HepG2 (cell line): Measurements from ENCODE around the gene DUSP16. TPM values are rescaled to one million over a fixed set of nuclear protein-coding genes. Genes with fewer than 3 reads are reported as not detected.

Experiments used
- FOXP1 ChIP-seq, 2 experiments: fragments of 450-650 bp in 1 of 2; IDR thresholded peaks; 2 replicates each; pipeline ENCODE4 v1.6.1; 2017 to 2018; ENCODE audit warnings: antibody characterized with exemption in 1 of 2
- RNF2 ChIP-seq: fragments of 450-650 bp; conservative IDR thresholded peaks from 2 replicates; pipeline ENCODE4 v1.6.1; 2016; ENCODE audit warnings: low read depth
- SAP130 ChIP-seq: IDR thresholded peaks from 2 replicates; pipeline ENCODE4 v1.6.1; 2016; ENCODE audit warnings: low read depth
- YEATS4 ChIP-seq: sonication (generic); formaldehyde crosslinking; IDR thresholded peaks from 2 replicates; pipeline ENCODE4 v1.4.0; 2020; ENCODE audit warnings: missing genetic modification reagents, borderline replicate concordance
- ZFX ChIP-seq: sonication (generic); formaldehyde crosslinking; IDR thresholded peaks from 2 replicates; pipeline ENCODE4 v1.4.0; 2020; ENCODE audit warnings: mild to moderate bottlenecking, low read depth, missing genetic modification reagents, moderate library complexity
- ZNF160 ChIP-seq: sonication (generic); formaldehyde crosslinking; IDR thresholded peaks from 2 replicates; pipeline ENCODE4 v1.8.0; 2022; ENCODE audit warnings: mild to moderate bottlenecking, inconsistent platforms, missing genetic modification reagents
- ZNF18 ChIP-seq: sonication (generic); formaldehyde crosslinking; IDR thresholded peaks from 2 replicates; pipeline ENCODE4 v1.8.0; 2022; ENCODE audit warnings: mild to moderate bottlenecking, missing genetic modification reagents; ENCODE audit not compliant: insufficient replicate concordance
- ZNF20 ChIP-seq: sonication (generic); formaldehyde crosslinking; IDR thresholded peaks from 2 replicates; pipeline ENCODE4 v1.4.0; 2020; ENCODE audit warnings: mild to moderate bottlenecking, moderate library complexity, missing genetic modification reagents
- ZNF263 ChIP-seq: sonication (generic); formaldehyde crosslinking; IDR thresholded peaks from 2 replicates; pipeline ENCODE4 v1.4.0; 2020; ENCODE audit warnings: missing genetic modification reagents
- ZNF276 ChIP-seq: sonication (generic); formaldehyde crosslinking; IDR thresholded peaks from 2 replicates; pipeline ENCODE4 v1.4.0; 2020; ENCODE audit warnings: mild to moderate bottlenecking, low read depth, missing genetic modification reagents
- ZNF639 ChIP-seq: conservative IDR thresholded peaks from 2 replicates; pipeline ENCODE4 v1.6.1; 2018; ENCODE audit warnings: missing genetic modification reagents
- ZNF75D ChIP-seq: sonication (generic); formaldehyde crosslinking; IDR thresholded peaks from 2 replicates; pipeline ENCODE4 v1.8.1; 2023; ENCODE audit warnings: missing genetic modification reagents, mild to moderate bottlenecking, borderline replicate concordance
- polyA plus RNA-seq, 8 experiments: library from polyadenylated mRNA; depleted of rRNA in 3 of 8; stranded (reverse) in 7 of 8; unstranded in 1 of 8; fragments of >200 nt; fragmentation: Illumina TruSeq in 4 of 8; extraction: Trizol in 4 of 8; gene quantifications; 2 replicates each; pipeline versions ENCODE4 v1.2.1 to v1.2.3, GENCODE V29; 2011 to 2016; ENCODE audit warnings: low read depth in 4 of 8, missing spikeins in 1 of 8, mixed read lengths in 1 of 8; ENCODE audit not compliant: insufficient read depth in 1 of 8
- total RNA-seq, 5 experiments: library from RNA; depleted of rRNA; stranded (reverse); fragments of >200 nt; fragmentation: Illumina TruSeq; extraction: Trizol; gene quantifications; 2 replicates each; pipeline ENCODE4 v1.2.3, GENCODE V29; 2016; ENCODE audit warnings: low read depth in 1 of 5
- TF ChIP-seq, protein P1 (sequence below): sonication (generic); formaldehyde crosslinking; IDR thresholded peaks from 2 replicates; pipeline ENCODE4 v1.4.0; 2020; ENCODE audit warnings: missing genetic modification reagents, borderline replicate concordance
- TF ChIP-seq, protein P2 (sequence below): sonication (generic); formaldehyde crosslinking; IDR thresholded peaks from 2 replicates; pipeline ENCODE4 v1.4.0; 2020; ENCODE audit warnings: missing genetic modification reagents
- TF ChIP-seq, protein P3 (sequence below): sonication (generic); formaldehyde crosslinking; IDR thresholded peaks from 2 replicates; pipeline ENCODE4 v1.4.0; 2020; ENCODE audit warnings: missing genetic modification reagents

DUSP16 gene
- total and polyA plus RNA-seq, 2 of the 13 experiments (the other 11 are each of a cell fraction or from before 2014, with no cell fraction given), result 45.7 to 46.6 TPM

- TF ChIP-seq SAP130 (CRISPR knock-in tag), result peak; percentile 91
- no peak for TF ChIP-seq ZNF160
- TF ChIP-seq ZFX (CRISPR knock-in tag), result peak; percentile 20; the same call in 1 of the 2 replicates
- TF ChIP-seq, protein P1, sequence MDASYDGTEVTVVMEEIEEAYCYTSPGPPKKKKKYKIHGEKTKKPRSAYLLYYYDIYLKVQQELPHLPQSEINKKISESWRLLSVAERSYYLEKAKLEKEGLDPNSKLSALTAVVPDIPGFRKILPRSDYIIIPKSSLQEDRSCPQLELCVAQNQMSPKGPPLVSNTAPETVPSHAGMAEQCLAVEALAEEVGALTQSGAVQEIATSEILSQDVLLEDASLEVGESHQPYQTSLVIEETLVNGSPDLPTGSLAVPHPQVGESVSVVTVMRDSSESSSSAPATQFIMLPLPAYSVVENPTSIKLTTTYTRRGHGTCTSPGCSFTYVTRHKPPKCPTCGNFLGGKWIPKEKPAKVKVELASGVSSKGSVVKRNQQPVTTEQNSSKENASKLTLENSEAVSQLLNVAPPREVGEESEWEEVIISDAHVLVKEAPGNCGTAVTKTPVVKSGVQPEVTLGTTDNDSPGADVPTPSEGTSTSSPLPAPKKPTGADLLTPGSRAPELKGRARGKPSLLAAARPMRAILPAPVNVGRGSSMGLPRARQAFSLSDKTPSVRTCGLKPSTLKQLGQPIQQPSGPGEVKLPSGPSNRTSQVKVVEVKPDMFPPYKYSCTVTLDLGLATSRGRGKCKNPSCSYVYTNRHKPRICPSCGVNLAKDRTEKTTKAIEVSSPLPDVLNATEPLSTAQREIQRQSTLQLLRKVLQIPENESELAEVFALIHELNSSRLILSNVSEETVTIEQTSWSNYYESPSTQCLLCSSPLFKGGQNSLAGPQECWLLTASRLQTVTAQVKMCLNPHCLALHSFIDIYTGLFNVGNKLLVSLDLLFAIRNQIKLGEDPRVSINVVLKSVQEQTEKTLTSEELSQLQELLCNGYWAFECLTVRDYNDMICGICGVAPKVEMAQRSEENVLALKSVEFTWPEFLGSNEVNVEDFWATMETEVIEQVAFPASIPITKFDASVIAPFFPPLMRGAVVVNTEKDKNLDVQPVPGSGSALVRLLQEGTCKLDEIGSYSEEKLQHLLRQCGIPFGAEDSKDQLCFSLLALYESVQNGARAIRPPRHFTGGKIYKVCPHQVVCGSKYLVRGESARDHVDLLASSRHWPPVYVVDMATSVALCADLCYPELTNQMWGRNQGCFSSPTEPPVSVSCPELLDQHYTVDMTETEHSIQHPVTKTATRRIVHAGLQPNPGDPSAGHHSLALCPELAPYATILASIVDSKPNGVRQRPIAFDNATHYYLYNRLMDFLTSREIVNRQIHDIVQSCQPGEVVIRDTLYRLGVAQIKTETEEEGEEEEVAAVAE (CRISPR knock-in tag), result peak; percentile 41; the same call in 1 of the 2 replicates
- no peak for TF ChIP-seq ZNF18 (CRISPR knock-in tag)
- TF ChIP-seq, protein P2, sequence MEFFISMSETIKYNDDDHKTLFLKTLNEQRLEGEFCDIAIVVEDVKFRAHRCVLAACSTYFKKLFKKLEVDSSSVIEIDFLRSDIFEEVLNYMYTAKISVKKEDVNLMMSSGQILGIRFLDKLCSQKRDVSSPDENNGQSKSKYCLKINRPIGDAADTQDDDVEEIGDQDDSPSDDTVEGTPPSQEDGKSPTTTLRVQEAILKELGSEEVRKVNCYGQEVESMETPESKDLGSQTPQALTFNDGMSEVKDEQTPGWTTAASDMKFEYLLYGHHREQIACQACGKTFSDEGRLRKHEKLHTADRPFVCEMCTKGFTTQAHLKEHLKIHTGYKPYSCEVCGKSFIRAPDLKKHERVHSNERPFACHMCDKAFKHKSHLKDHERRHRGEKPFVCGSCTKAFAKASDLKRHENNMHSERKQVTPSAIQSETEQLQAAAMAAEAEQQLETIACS, result no peak
- no peak for TF ChIP-seq RNF2
- no peak for TF ChIP-seq ZNF276 (CRISPR knock-in tag)
- TF ChIP-seq ZNF263 (CRISPR knock-in tag), result no peak
- TF ChIP-seq ZNF75D, result no peak
- TF ChIP-seq ZNF639 (CRISPR knock-in tag), result no peak
- TF ChIP-seq ZNF20 (CRISPR knock-in tag), result no peak
- TF ChIP-seq FOXP1 (IDR thresholded peaks at IDR 0.05), result peak; percentile 96
- TF ChIP-seq FOXP1 (CRISPR knock-in tag; IDR thresholded peaks at IDR 0.05), result peak; percentile 98
- TF ChIP-seq, protein P3, sequence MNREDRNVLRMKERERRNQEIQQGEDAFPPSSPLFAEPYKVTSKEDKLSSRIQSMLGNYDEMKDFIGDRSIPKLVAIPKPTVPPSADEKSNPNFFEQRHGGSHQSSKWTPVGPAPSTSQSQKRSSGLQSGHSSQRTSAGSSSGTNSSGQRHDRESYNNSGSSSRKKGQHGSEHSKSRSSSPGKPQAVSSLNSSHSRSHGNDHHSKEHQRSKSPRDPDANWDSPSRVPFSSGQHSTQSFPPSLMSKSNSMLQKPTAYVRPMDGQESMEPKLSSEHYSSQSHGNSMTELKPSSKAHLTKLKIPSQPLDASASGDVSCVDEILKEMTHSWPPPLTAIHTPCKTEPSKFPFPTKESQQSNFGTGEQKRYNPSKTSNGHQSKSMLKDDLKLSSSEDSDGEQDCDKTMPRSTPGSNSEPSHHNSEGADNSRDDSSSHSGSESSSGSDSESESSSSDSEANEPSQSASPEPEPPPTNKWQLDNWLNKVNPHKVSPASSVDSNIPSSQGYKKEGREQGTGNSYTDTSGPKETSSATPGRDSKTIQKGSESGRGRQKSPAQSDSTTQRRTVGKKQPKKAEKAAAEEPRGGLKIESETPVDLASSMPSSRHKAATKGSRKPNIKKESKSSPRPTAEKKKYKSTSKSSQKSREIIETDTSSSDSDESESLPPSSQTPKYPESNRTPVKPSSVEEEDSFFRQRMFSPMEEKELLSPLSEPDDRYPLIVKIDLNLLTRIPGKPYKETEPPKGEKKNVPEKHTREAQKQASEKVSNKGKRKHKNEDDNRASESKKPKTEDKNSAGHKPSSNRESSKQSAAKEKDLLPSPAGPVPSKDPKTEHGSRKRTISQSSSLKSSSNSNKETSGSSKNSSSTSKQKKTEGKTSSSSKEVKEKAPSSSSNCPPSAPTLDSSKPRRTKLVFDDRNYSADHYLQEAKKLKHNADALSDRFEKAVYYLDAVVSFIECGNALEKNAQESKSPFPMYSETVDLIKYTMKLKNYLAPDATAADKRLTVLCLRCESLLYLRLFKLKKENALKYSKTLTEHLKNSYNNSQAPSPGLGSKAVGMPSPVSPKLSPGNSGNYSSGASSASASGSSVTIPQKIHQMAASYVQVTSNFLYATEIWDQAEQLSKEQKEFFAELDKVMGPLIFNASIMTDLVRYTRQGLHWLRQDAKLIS (CRISPR knock-in tag), result no peak; the same call in 1 of the 2 replicates
- peak; percentile 47; the same call in 1 of the 2 replicates for TF ChIP-seq YEATS4 (CRISPR knock-in tag)
These were observed 16.3 kb downstream of the DUSP16 start (continued) for GRCh38 chr12:12546314-12546772.
